ENCODE measurements around the gene PCDHGA12.
"Not testable (repeated sequence)": the region's sequence is repeated elsewhere in the genome, so short reads cannot be mapped to it uniquely, and the experiment has no call there.

Gene PCDHGA12

GRCh38 chr5:141389153-141390042, 40.9 kb upstream of the PCDHGA12 start:
- DNase-seq (ENCODE audit: low spot score), result no peak
- no peak for TF ChIP-seq CTCF (IDR thresholded peaks at IDR 0.05)
- Histone ChIP-seq H3K27ac (no peak overlapping the region), H3K4me3 (peak overlapping the region; percentile 43)

- no peak for DNase-seq (ENCODE audit: low spot score)
- peak within 1 kb of the TSS; percentile 25 for H3K4me3 ChIP-seq
- no peak within 1 kb of the TSS for H3K27ac ChIP-seq
- no peak for TF ChIP-seq CTCF (IDR thresholded peaks at IDR 0.05)
Observed at GRCh38 chr5:141392429-141393198, 37.7 kb upstream of the PCDHGA12 start, which contains the start of gene PCDHGA8. PCDHGA8 (plus strand) TSS chr5:141392633; CDS start chr5:141392814, 181 bp downstream.

- no peak overlapping the region for H3K27ac ChIP-seq
- no peak for DNase-seq (ENCODE audit: low spot score)
- peak overlapping the region; percentile 25 for H3K4me3 ChIP-seq
- TF ChIP-seq CTCF (IDR thresholded peaks at IDR 0.05), result no peak
Observed at GRCh38 chr5:141393267-141393666, 37.0 kb upstream of the PCDHGA12 start.

- not testable (repeated sequence) for H3K27ac ChIP-seq; DNase-seq (ENCODE audit: low spot score); H3K4me3 ChIP-seq
Observed at GRCh38 chr5:141394401-141395187, 35.7 kb upstream of the PCDHGA12 start.

GRCh38 chr5:141397756-141398551, 32.4 kb upstream of the PCDHGA12 start, which contains the start of gene PCDHGB5:
PCDHGB5 (plus strand) TSS chr5:141397947; CDS start chr5:141398128, 181 bp downstream.
- DNase-seq (ENCODE audit: low spot score); H3K27ac ChIP-seq: not testable (repeated sequence)
- H3K4me3 ChIP-seq, result peak within 1 kb of the TSS; percentile 59

GRCh38 chr5:141398608-141399007, 31.7 kb upstream of the PCDHGA12 start:
- Histone ChIP-seq H3K27ac (no peak overlapping the region), H3K4me3 (peak overlapping the region; percentile 53)
- TF ChIP-seq CTCF (IDR thresholded peaks at IDR 0.05), result no peak

GRCh38 chr5:141399555-141400258, 30.6 kb upstream of the PCDHGA12 start:
- TF ChIP-seq CTCF (IDR thresholded peaks at IDR 0.05), result no peak
- H3K4me3 ChIP-seq, result peak overlapping the region; percentile 53
- DNase-seq (ENCODE audit: low spot score), result no peak
- no peak overlapping the region for H3K27ac ChIP-seq

More at GRCh38 chr5:141398608-141399007, 31.7 kb upstream of the PCDHGA12 start:
- no peak for DNase-seq (ENCODE audit: low spot score)

Measured in coronary artery (tissue), 2 donors.